Measurements from ENCODE around the gene NFAT5. TPM values are rescaled to one million over a fixed set of nuclear protein-coding genes. Genes with fewer than 3 reads are reported as not detected.
A peak's percentile ranks its signal among the peaks of the same experiment; 100 is the strongest.

NFAT5 gene
- total RNA-seq, 1 donor from 2014 or later = 48.8 TPM

GRCh38 chr16:69562813-69563212 is 3.0 kb upstream of the NFAT5 start:
- Mint-ChIP-seq H3K9me3 (ENCODE audit: unreplicated experiment) (no peaks in the 10 kb centered on the region), H3K27ac (ENCODE audit: unreplicated experiment) (no peak overlapping the region), H3K4me1 (ENCODE audit: unreplicated experiment) (peaks cover 27% of the 10 kb centered on the region), H3K4me3 (ENCODE audit: unreplicated experiment) (no peak overlapping the region), H3K36me3 (ENCODE audit: low read depth, unreplicated experiment) (peaks cover 10% of the 10 kb centered on the region), H3K27me3 (ENCODE audit: unreplicated experiment) (peaks cover 5% of the 10 kb centered on the region)
- TF ChIP-seq CTCF (IDR thresholded peaks at IDR 0.05; ENCODE audit: unreplicated experiment) = no peak
- DNase-seq (ENCODE audit: low spot score) = no peak

- Mint-ChIP-seq H3K36me3 (ENCODE audit: low read depth, unreplicated experiment) (peaks cover 10% of the 10 kb centered on the region), H3K4me1 (ENCODE audit: unreplicated experiment) (peaks cover 29% of the 10 kb centered on the region), H3K4me3 (ENCODE audit: unreplicated experiment) (peak overlapping the region; percentile 7), H3K27me3 (ENCODE audit: unreplicated experiment) (peaks cover 5% of the 10 kb centered on the region), H3K27ac (ENCODE audit: unreplicated experiment) (peak overlapping the region; percentile 68), H3K9me3 (ENCODE audit: unreplicated experiment) (no peaks in the 10 kb centered on the region)
- DNase-seq (ENCODE audit: low spot score) = no peak
- TF ChIP-seq CTCF (IDR thresholded peaks at IDR 0.05; ENCODE audit: unreplicated experiment) = no peak
These were observed 1.9 kb upstream of the NFAT5 start for GRCh38 chr16:69563605-69564580.

- H3K4me1 Mint-ChIP-seq (ENCODE audit: unreplicated experiment) = peaks cover 29% of the 10 kb centered on the region
- TF ChIP-seq CTCF (IDR thresholded peaks at IDR 0.05; ENCODE audit: unreplicated experiment) = no peak
- peaks cover 5% of the 10 kb centered on the region for H3K27me3 Mint-ChIP-seq (ENCODE audit: unreplicated experiment)
- H3K4me3 Mint-ChIP-seq (ENCODE audit: unreplicated experiment) = peak overlapping the region; percentile 92
- H3K9me3 Mint-ChIP-seq (ENCODE audit: unreplicated experiment) = no peaks in the 10 kb centered on the region
- peak overlapping the region; percentile 76 for H3K27ac Mint-ChIP-seq (ENCODE audit: unreplicated experiment)
- H3K36me3 Mint-ChIP-seq (ENCODE audit: low read depth, unreplicated experiment) = peaks cover 10% of the 10 kb centered on the region
- no peak for DNase-seq (ENCODE audit: low spot score)
These were observed 708 bp upstream of the NFAT5 start for GRCh38 chr16:69564845-69565670.

- H3K9me3 Mint-ChIP-seq (ENCODE audit: unreplicated experiment) = no peaks in the 10 kb centered on the region
- DNase-seq (ENCODE audit: low spot score) = peak; percentile 49
- H3K27me3 Mint-ChIP-seq (ENCODE audit: unreplicated experiment) = peaks cover 5% of the 10 kb centered on the region
- H3K4me1 Mint-ChIP-seq (ENCODE audit: unreplicated experiment) = peaks cover 29% of the 10 kb centered on the region
- peaks cover 10% of the 10 kb centered on the region for H3K36me3 Mint-ChIP-seq (ENCODE audit: low read depth, unreplicated experiment)
- peak overlapping the region; percentile 95 for H3K27ac Mint-ChIP-seq (ENCODE audit: unreplicated experiment)
- H3K4me3 Mint-ChIP-seq (ENCODE audit: unreplicated experiment) = peak overlapping the region; percentile 100
- TF ChIP-seq CTCF (IDR thresholded peaks at IDR 0.05; ENCODE audit: unreplicated experiment) = no peak
These were observed 644 bp downstream of the NFAT5 start for GRCh38 chr16:69566240-69566980.
